DOHH2 (cell line): ENCODE results near the gene LCN10.

Experiments
- EZH2phosphoT487 ChIP-seq: fragments of 200-600 bp; sonication (generic); IDR thresholded peaks from 2 replicates; pipeline ENCODE4 v1.6.1; 2017; ENCODE audit warnings: borderline replicate concordance, mild to moderate bottlenecking, antibody characterized with exemption, low read length, moderate library complexity, mixed read lengths
- TF ChIP-seq, protein P1 (sequence below): fragments of 200-600 bp; sonication (generic); IDR thresholded peaks from one replicate; pipeline ENCODE4 v1.5.1; 2014; ENCODE audit warnings: antibody characterized with exemption, mild to moderate bottlenecking, low read depth, low read length; ENCODE audit not compliant: poor library complexity, severe bottlenecking

DNA sequence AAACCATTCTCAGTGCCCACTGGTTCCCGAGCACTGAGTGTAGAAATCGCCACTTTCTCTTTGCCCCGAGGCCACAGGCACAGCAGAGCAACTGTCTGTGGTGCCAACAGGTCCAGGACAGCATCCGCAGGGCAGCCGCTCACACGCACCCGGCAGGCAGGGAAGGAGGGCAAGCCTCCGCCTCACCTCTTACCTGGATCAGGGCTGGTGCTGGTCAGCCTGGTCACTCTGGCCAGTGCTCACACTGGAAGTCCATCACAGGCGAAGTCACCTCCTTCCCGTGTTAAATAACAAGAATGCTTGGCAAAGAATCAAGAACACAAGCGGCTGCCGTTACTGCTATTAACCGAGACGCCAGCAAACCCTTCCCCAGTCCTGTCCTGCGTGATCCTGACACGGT is 16.6 kb downstream of the LCN10 start:
- TF ChIP-seq, protein P1, sequence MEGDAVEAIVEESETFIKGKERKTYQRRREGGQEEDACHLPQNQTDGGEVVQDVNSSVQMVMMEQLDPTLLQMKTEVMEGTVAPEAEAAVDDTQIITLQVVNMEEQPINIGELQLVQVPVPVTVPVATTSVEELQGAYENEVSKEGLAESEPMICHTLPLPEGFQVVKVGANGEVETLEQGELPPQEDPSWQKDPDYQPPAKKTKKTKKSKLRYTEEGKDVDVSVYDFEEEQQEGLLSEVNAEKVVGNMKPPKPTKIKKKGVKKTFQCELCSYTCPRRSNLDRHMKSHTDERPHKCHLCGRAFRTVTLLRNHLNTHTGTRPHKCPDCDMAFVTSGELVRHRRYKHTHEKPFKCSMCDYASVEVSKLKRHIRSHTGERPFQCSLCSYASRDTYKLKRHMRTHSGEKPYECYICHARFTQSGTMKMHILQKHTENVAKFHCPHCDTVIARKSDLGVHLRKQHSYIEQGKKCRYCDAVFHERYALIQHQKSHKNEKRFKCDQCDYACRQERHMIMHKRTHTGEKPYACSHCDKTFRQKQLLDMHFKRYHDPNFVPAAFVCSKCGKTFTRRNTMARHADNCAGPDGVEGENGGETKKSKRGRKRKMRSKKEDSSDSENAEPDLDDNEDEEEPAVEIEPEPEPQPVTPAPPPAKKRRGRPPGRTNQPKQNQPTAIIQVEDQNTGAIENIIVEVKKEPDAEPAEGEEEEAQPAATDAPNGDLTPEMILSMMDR: no peak
- no peak for TF ChIP-seq EZH2phosphoT487
